PC-3 (cell line): ENCODE data around the gene GPR75.

Experiments used
- EZH2phosphoT487 ChIP-seq: fragments of 300-600 bp; sonication (generic); IDR thresholded peaks from 2 replicates; pipeline ENCODE4 v1.6.1; 2018; ENCODE audit warnings: mild to moderate bottlenecking, antibody characterized with exemption, low read length, borderline replicate concordance
- TF ChIP-seq, protein P1 (sequence below): fragments of 300-600 bp; sonication (generic); conservative IDR thresholded peaks from 2 replicates; pipeline ENCODE4 v1.5.1; 2017; ENCODE audit warnings: antibody characterized with exemption, low read depth, mild to moderate bottlenecking, low read length

DNA sequence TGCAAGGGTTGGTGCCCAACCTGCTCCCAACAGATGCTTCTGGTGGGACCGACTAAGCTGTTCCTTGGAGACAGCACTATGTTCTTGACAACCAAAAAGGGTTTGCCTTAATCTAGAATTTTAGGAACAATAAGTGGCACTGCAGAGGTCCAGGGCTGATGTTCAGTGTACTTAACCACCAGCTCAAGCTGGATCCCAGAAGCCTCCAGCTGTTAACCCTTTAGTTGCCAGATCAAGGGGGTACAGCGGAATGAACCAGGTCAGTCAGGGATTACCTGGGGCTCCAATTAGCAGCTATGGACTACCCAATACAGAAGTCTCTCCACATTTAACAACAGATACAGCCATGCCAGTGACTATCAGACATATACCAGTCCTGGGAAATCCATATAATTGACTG is 3.5 kb downstream of the GPR75 start:
- TF ChIP-seq, protein P1, sequence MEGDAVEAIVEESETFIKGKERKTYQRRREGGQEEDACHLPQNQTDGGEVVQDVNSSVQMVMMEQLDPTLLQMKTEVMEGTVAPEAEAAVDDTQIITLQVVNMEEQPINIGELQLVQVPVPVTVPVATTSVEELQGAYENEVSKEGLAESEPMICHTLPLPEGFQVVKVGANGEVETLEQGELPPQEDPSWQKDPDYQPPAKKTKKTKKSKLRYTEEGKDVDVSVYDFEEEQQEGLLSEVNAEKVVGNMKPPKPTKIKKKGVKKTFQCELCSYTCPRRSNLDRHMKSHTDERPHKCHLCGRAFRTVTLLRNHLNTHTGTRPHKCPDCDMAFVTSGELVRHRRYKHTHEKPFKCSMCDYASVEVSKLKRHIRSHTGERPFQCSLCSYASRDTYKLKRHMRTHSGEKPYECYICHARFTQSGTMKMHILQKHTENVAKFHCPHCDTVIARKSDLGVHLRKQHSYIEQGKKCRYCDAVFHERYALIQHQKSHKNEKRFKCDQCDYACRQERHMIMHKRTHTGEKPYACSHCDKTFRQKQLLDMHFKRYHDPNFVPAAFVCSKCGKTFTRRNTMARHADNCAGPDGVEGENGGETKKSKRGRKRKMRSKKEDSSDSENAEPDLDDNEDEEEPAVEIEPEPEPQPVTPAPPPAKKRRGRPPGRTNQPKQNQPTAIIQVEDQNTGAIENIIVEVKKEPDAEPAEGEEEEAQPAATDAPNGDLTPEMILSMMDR = no peak
- TF ChIP-seq EZH2phosphoT487 = no peak
